MG63 (cell line): Measurements from ENCODE around the gene HHIPL1. TPM values are rescaled to one million over a fixed set of nuclear protein-coding genes. Genes with fewer than 3 reads are reported as not detected.
"Not testable (repeated sequence)": the region's sequence is repeated elsewhere in the genome, so short reads cannot be mapped to it uniquely, and the experiment has no call there.

ENCODE experiments used
- DNase-seq: peaks from one replicate; pipeline ENCODE4 v3.0.0-alpha.2; 2020
- H3K27me3 ChIP-seq: fragments of 250-450 bp; sonication (Bioruptor Pico); 2 replicates; pipeline ENCODE4 v1.5.1; 2020; ENCODE audit warnings: mild to moderate bottlenecking, moderate library complexity
- H3K36me3 ChIP-seq: fragments of 250-450 bp; sonication (Bioruptor Pico); 2 replicates; pipeline ENCODE4 v1.5.1; 2020; ENCODE audit warnings: mild to moderate bottlenecking, moderate library complexity
- H3K4me3 ChIP-seq: fragments of 250-450 bp; sonication (Bioruptor Pico); 2 replicates; pipeline ENCODE4 v1.5.1; 2020; ENCODE audit warnings: mild to moderate bottlenecking, moderate library complexity
- H3K9me3 ChIP-seq: fragments of 250-450 bp; sonication (Bioruptor Pico); 2 replicates; pipeline ENCODE4 v1.5.1; 2020; ENCODE audit warnings: mild to moderate bottlenecking, moderate library complexity
- total RNA-seq: library from RNA; depleted of rRNA; stranded (reverse); fragments of >200 nt; shearing (Covaris generic); gene quantifications from 2 replicates; pipeline ENCODE4 v1.2.3, GENCODE V29; 2014; ENCODE audit warnings: low replicate concordance

HHIPL1 gene
- total RNA-seq, 1 experiment from 2014 or later, result not detected

GRCh38 chr14:99647411-99647810, 2.5 kb downstream of the HHIPL1 start:
- H3K4me3 ChIP-seq, result no peak overlapping the region
- no peaks in the 10 kb centered on the region for H3K27me3 ChIP-seq
- no peaks in the 10 kb centered on the region for H3K9me3 ChIP-seq
- H3K36me3 ChIP-seq, result no peaks in the 10 kb centered on the region
- DNase-seq, result no peak

GRCh38 chr14:99648027-99648784, 3.3 kb downstream of the HHIPL1 start:
- no peak for DNase-seq
- Histone ChIP-seq H3K27me3 (no peaks in the 10 kb centered on the region), H3K9me3 (no peaks in the 10 kb centered on the region), H3K4me3 (no peak overlapping the region), H3K36me3 (no peaks in the 10 kb centered on the region)

GRCh38 chr14:99649219-99649618, 4.3 kb downstream of the HHIPL1 start:
- Histone ChIP-seq H3K4me3 (no peak overlapping the region), H3K27me3 (no peaks in the 10 kb centered on the region), H3K9me3 (no peaks in the 10 kb centered on the region), H3K36me3 (no peaks in the 10 kb centered on the region)
- peak; percentile 77 for DNase-seq

- Histone ChIP-seq H3K36me3 (no peaks in the 10 kb centered on the region), H3K9me3 (no peaks in the 10 kb centered on the region; the same call in 1 of the 2 replicates), H3K4me3 (no peak overlapping the region), H3K27me3 (no peaks in the 10 kb centered on the region)
- no peak for DNase-seq
Measured at GRCh38 chr14:99649643-99650042, 4.7 kb downstream of the HHIPL1 start.

GRCh38 chr14:99650189-99650588, 5.3 kb downstream of the HHIPL1 start:
- Histone ChIP-seq H3K27me3 (no peaks in the 10 kb centered on the region), H3K36me3 (no peaks in the 10 kb centered on the region), H3K4me3 (no peak overlapping the region), H3K9me3 (no peaks in the 10 kb centered on the region; the same call in 1 of the 2 replicates)
- no peak for DNase-seq

- H3K27me3 ChIP-seq, result no peaks in the 10 kb centered on the region
- H3K36me3 ChIP-seq, result no peaks in the 10 kb centered on the region
- no peak for DNase-seq
- H3K4me3 ChIP-seq, result no peak overlapping the region
- H3K9me3 ChIP-seq, result no peaks in the 10 kb centered on the region; the same call in 1 of the 2 replicates
Measured at GRCh38 chr14:99651953-99652746, 7.2 kb downstream of the HHIPL1 start.

GRCh38 chr14:99654235-99654985, 9.5 kb downstream of the HHIPL1 start:
- H3K27me3 ChIP-seq, result no peaks in the 10 kb centered on the region
- no peak overlapping the region for H3K4me3 ChIP-seq
- peak; percentile 70 for DNase-seq
- no peaks in the 10 kb centered on the region for H3K36me3 ChIP-seq
- H3K9me3 ChIP-seq, result no peaks in the 10 kb centered on the region; the same call in 1 of the 2 replicates

- Histone ChIP-seq H3K27me3 (no peaks in the 10 kb centered on the region), H3K9me3 (no peaks in the 10 kb centered on the region; the same call in 1 of the 2 replicates), H3K36me3 (no peaks in the 10 kb centered on the region), H3K4me3 (no peak overlapping the region)
- DNase-seq, result no peak
Measured at GRCh38 chr14:99655521-99655920, 10.6 kb downstream of the HHIPL1 start.

- no peak for DNase-seq
- no peak overlapping the region for H3K4me3 ChIP-seq
- H3K9me3 ChIP-seq, result no peaks in the 10 kb centered on the region; the same call in 1 of the 2 replicates
- H3K36me3 ChIP-seq, result no peaks in the 10 kb centered on the region
- no peaks in the 10 kb centered on the region for H3K27me3 ChIP-seq
Measured at GRCh38 chr14:99656171-99656570, 11.2 kb downstream of the HHIPL1 start.

GRCh38 chr14:99657645-99658155, 12.8 kb downstream of the HHIPL1 start:
- H3K27me3 ChIP-seq, result no peaks in the 10 kb centered on the region
- H3K4me3 ChIP-seq, result no peak overlapping the region
- no peak for DNase-seq

GRCh38 chr14:99658218-99658845, 13.4 kb downstream of the HHIPL1 start:
- no peak for DNase-seq

More at GRCh38 chr14:99657645-99658155, 12.8 kb downstream of the HHIPL1 start:
- Histone ChIP-seq H3K9me3 (no peaks in the 10 kb centered on the region; the same call in 1 of the 2 replicates), H3K36me3 (no peaks in the 10 kb centered on the region)

GRCh38 chr14:99659333-99659741, 14.4 kb downstream of the HHIPL1 start:
- Histone ChIP-seq H3K27me3 (no peaks in the 10 kb centered on the region), H3K4me3 (no peak overlapping the region), H3K36me3 (no peaks in the 10 kb centered on the region), H3K9me3 (no peaks in the 10 kb centered on the region; the same call in 1 of the 2 replicates)
- no peak for DNase-seq

More at GRCh38 chr14:99658218-99658845, 13.4 kb downstream of the HHIPL1 start:
- H3K4me3 ChIP-seq, result no peak overlapping the region
- no peaks in the 10 kb centered on the region; the same call in 1 of the 2 replicates for H3K9me3 ChIP-seq
- no peaks in the 10 kb centered on the region for H3K27me3 ChIP-seq
- no peaks in the 10 kb centered on the region for H3K36me3 ChIP-seq

GRCh38 chr14:99660006-99660566, 15.2 kb downstream of the HHIPL1 start:
- H3K27me3 ChIP-seq, result no peaks in the 10 kb centered on the region
- H3K36me3 ChIP-seq, result no peaks in the 10 kb centered on the region
- no peaks in the 10 kb centered on the region for H3K9me3 ChIP-seq
- no peak for DNase-seq
- no peak overlapping the region for H3K4me3 ChIP-seq

GRCh38 chr14:99660794-99661193, 15.9 kb downstream of the HHIPL1 start:
- Histone ChIP-seq H3K36me3 (no peaks in the 10 kb centered on the region), H3K9me3 (no peaks in the 10 kb centered on the region), H3K4me3 (no peak overlapping the region), H3K27me3 (no peaks in the 10 kb centered on the region)
- DNase-seq, result no peak

- not testable (repeated sequence) for DNase-seq, H3K9me3 ChIP-seq, H3K36me3 ChIP-seq, H3K4me3 ChIP-seq, H3K27me3 ChIP-seq
Measured at GRCh38 chr14:99661206-99661605, 16.3 kb downstream of the HHIPL1 start.

- H3K36me3 ChIP-seq, result no peaks in the 10 kb centered on the region
- H3K4me3 ChIP-seq, result no peak overlapping the region
- no peak for DNase-seq
- no peaks in the 10 kb centered on the region for H3K9me3 ChIP-seq
- H3K27me3 ChIP-seq, result no peaks in the 10 kb centered on the region
Measured at GRCh38 chr14:99662846-99663245, 17.9 kb downstream of the HHIPL1 start.
